ENCODE results near the gene ZNHIT6. TPM values are rescaled to one million over a fixed set of nuclear protein-coding genes. Genes with fewer than 3 reads are reported as not detected.

ZNHIT6 gene
- total and polyA plus RNA-seq, 2 of the 8 experiments (the other 6 are each of a cell fraction or from before 2014, with no cell fraction given) = 5.9 to 17.2 TPM

DNA sequence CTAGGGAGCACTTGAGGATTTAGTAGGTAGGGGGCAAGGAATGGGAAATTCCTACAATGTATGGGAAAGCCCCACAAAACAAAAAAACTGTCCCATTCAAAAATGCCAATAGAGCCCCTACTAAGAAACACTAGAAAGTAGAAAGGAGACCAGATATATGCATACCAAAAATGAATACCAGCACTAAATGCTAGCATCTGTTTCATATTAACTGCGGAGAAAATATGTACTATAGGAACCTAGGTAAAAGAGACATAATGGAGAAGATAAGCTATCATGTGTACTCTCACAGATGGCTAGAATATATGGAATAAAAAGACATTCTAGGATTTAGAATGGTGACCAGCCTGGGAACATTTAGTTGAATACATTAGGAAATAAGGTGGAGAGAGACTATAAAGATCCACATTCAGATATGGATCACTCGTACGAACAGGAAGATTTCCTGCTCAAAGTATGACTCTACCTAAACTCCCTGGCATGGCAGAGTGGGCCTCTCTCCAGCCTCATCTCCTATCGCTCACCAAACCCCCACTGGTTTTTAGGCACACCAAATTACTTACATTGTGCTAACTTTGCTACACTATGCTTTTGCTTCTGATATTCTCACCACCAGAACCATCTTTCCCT is 18.3 kb downstream of the ZNHIT6 start (continued):
- TF ChIP-seq, protein P1, sequence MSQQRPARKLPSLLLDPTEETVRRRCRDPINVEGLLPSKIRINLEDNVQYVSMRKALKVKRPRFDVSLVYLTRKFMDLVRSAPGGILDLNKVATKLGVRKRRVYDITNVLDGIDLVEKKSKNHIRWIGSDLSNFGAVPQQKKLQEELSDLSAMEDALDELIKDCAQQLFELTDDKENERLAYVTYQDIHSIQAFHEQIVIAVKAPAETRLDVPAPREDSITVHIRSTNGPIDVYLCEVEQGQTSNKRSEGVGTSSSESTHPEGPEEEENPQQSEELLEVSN (IDR thresholded peaks at IDR 0.05) = no peak
- TF ChIP-seq TBP (IDR thresholded peaks at IDR 0.05; ENCODE audit: low read depth, low read length) (no peak), RAD21 (IDR thresholded peaks at IDR 0.05 in 1 of 2, conservative IDR thresholded peaks at IDR 0.05 in 1 of 2; ENCODE audit: low read depth in 2 of 2, low read length in 2 of 2) (no peak), PHF8 (conservative IDR thresholded peaks at IDR 0.05; ENCODE audit: low read depth, low read length) (no peak), CEBPB (IDR thresholded peaks at IDR 0.05; ENCODE audit: low read depth, low read length) (no peak), BCL11A (IDR thresholded peaks at IDR 0.05; ENCODE audit: low read depth in 2 of 2, low read length in 2 of 2) (no peak), EGR1 (IDR thresholded peaks at IDR 0.05; ENCODE audit: borderline replicate concordance, low read depth, low read length) (no peak), SIN3A (conservative IDR thresholded peaks at IDR 0.05 in 1 of 2, IDR thresholded peaks at IDR 0.05 in 1 of 2; ENCODE audit: low read depth in 1 of 2, low read length in 2 of 2) (no peak)
